ENCODE results near the gene FAM111A.

- TF ChIP-seq POLR2A (IDR thresholded peaks at IDR 0.05) (no peak), POLR2AphosphoS5 (IDR thresholded peaks at IDR 0.05) (no peak)
- TF ChIP-seq, protein P1, sequence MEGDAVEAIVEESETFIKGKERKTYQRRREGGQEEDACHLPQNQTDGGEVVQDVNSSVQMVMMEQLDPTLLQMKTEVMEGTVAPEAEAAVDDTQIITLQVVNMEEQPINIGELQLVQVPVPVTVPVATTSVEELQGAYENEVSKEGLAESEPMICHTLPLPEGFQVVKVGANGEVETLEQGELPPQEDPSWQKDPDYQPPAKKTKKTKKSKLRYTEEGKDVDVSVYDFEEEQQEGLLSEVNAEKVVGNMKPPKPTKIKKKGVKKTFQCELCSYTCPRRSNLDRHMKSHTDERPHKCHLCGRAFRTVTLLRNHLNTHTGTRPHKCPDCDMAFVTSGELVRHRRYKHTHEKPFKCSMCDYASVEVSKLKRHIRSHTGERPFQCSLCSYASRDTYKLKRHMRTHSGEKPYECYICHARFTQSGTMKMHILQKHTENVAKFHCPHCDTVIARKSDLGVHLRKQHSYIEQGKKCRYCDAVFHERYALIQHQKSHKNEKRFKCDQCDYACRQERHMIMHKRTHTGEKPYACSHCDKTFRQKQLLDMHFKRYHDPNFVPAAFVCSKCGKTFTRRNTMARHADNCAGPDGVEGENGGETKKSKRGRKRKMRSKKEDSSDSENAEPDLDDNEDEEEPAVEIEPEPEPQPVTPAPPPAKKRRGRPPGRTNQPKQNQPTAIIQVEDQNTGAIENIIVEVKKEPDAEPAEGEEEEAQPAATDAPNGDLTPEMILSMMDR (IDR thresholded peaks at IDR 0.05): no peak
These were observed 37.6 kb downstream of the FAM111A start for GRCh38 chr11:59180168-59180776.
